LHCN-M2 (cell line): ENCODE data around the gene SOX8. TPM values are rescaled to one million over a fixed set of nuclear protein-coding genes. Genes with fewer than 3 reads are reported as not detected.

Source experiments
- DNase-seq: peaks from one replicate; pipeline ENCODE4 v3.0.0-alpha.2; 2012; ENCODE audit warnings: low read depth
- total RNA-seq: library from RNA; depleted of rRNA; stranded (reverse); fragments of >200 nt; gene quantifications from 2 replicates; pipeline ENCODE4 v1.2.3, GENCODE V29; 2014

SOX8 gene
- total RNA-seq, 1 experiment from 2014 or later, result 23.1 TPM

DNA sequence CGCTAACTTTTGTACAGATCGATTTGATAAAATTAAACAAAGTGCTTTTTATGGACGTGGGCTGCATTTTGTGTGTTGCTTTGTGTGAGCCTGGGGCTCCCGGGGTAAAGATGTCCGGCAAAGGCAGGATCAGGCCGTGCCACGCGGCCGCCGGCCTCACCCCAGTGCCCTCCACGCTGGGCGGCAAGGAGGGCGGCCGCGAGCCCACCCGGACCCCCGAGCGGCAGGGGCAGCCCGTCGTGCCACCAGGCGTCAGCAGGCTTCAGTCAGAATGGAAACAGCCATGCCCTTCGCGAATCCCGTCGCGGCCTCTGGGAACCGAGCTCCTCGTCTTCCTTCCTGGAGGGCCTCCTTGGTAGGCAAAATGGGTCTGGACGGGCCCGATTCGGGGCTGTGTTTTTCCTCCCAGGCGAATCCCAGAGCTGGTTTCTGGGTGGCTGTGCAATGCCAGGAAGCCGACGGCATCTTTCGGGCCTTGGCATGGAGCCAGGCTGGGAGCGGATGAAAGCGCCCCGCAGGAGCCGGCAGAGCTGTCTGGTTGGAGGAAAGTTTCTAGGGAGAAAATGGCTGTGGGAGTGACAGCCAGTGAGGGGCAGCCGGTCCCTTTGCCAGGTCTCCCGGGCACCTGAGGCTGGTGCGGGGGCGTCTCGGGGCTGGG, 5.5 kb downstream of the SOX8 start:
- no peak for DNase-seq

DNA sequence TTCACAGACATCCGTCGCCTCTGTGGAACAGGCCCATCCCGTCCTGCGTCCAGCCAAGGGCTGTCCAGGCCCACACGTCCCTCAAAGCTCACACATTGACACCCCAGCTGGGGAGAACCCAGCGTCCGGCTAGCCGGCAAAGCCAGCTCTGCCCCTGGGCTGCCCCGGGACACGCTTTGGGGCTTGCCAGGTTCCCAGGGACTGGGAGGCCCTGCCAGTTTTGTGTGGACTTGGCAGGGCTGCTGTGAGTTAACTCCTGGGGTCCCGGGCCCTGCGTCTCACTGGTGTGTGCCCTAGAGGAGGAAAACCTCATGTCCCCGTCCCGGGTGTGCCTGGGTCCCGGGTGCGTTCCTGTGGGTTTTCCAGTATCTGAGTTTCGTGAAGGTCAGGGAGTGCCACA, 6.3 kb downstream of the SOX8 start:
- DNase-seq, result no peak

- DNase-seq, result no peak
Measured at GRCh38 chr16:988471-989353, 7.1 kb downstream of the SOX8 start.

DNA sequence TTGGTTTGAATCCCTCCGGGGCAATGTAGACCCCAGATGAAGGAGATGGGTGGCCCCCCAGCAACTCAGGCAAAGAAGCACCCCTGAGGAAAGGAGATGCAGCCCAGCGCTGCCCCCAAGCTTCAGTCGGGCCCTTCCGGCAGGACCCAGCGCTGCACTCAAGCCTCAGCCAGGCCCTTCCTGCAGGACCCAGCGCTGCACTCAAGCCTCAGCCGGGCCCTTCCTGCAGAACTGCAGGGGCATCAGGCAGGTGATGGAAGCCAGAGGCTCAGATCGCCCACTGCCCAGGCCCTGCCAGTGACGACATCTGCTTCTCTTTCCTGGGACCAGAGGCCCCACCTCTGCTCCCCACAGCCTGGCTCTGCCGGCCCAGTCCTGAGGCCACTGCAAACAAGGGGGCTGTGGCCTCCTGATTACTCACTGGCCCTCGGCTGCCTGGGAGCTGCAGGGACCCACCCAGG, 7.8 kb downstream of the SOX8 start:
- no peak for DNase-seq

- DNase-seq, result no peak
Measured at GRCh38 chr16:990516-991291, 9.1 kb downstream of the SOX8 start.

GRCh38 chr16:991345-991744, 9.8 kb downstream of the SOX8 start:
- no peak for DNase-seq

- DNase-seq, result no peak
Measured at GRCh38 chr16:991773-992172, 10.2 kb downstream of the SOX8 start.

GRCh38 chr16:993731-994130, 12.2 kb downstream of the SOX8 start:
- no peak for DNase-seq

DNA sequence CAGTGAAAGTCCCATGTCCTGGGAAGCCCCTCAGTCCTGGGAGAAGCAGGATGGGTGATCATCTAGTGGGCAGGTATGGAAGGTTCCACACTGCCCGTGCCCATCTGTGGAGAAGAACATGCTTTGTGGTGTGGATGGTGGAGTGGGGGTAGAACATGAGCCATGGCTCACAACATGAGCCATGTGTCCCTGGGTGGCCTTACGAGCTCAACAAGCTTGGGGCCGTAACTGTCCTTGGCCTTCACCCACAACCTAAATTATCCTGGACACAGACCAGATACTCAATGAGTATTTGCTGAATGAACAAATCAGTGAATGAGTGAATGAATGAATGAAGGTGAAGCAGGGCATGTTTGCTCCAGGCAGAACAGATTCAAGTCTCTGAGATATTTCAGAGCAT, 13.5 kb downstream of the SOX8 start:
- DNase-seq, result peak; percentile 53

- DNase-seq, result no peak
Measured at GRCh38 chr16:995783-996182, 14.2 kb downstream of the SOX8 start.

GRCh38 chr16:996681-997080, 15.1 kb downstream of the SOX8 start:
- no peak for DNase-seq

DNA sequence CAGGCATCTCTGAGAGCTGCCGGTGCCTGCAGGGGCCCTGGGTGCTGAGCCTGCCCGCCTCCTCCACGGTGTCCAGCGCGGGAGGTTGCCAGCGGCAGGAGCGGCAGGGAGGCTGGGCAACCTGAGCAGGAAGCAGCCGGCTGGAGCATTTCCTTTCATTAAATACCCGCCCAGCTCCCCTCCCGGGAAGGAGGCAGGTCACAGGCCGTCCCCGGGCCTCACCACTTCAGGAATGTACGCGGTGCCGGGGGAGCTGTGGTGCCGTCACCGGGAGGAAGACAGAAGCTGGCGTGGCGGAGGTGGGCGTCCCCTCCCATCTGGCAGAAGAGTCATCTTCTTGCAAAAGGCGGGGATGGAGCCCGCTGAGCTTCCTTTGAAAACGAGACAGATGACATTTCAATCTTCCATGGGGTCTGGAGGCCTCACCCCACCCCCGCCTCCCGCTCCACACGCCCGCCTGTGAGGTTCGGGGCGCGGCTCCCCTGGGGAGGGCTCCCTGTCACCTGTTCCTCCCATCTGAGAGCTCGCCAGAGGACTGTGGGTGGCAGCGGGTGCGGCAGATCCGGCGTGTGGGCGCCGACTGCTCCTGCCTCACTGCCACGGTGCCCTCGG, 16.0 kb downstream of the SOX8 start:
- DNase-seq, result peak; percentile 26

- no peak for DNase-seq
Measured at GRCh38 chr16:998211-998610, 16.6 kb downstream of the SOX8 start.

DNA sequence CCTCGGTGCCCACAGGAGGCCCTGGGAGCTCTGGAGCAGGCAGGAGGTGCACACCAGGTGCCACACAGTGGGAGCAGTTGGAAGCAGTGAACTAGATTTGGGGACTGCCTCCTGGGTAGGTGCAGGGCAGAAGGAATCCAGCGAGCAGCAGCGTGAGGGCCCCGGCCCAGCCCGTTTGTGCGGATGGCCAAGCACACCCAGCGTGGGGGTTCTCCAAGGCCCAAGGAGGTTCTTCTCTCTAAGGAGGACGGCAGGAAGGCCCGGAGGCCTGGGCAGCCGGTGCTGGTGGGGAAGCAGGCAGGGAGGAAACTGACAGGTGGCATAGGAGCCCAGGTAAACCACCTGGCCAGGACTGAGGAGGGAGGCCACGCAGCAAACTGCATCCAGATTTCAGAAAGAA, 17.0 kb downstream of the SOX8 start:
- no peak for DNase-seq

- no peak for DNase-seq
Measured at GRCh38 chr16:999677-1000076, 18.1 kb downstream of the SOX8 start.

- DNase-seq, result no peak
Measured at GRCh38 chr16:1000608-1001007, 19.0 kb downstream of the SOX8 start.

DNA sequence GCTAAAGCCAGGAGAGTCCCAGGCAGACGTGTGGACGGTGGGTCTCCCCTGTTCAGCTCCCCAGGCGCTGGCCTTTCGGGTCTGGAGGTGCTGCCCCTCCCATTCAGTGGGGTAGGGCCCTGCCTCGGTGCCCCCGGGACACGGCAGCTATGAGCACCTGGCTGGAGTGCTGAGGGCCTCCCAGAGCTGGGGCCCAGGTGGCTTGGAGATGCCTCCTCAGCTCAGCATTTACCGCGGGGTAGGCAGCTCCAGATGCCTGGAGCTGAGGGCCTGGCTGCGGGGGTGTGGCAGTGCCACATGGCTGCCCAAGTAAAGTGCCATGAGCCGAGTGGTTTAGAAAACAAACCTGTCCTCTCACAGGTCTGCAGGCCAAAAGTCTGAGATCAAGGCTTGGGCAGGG, 19.5 kb downstream of the SOX8 start:
- no peak for DNase-seq

DNA sequence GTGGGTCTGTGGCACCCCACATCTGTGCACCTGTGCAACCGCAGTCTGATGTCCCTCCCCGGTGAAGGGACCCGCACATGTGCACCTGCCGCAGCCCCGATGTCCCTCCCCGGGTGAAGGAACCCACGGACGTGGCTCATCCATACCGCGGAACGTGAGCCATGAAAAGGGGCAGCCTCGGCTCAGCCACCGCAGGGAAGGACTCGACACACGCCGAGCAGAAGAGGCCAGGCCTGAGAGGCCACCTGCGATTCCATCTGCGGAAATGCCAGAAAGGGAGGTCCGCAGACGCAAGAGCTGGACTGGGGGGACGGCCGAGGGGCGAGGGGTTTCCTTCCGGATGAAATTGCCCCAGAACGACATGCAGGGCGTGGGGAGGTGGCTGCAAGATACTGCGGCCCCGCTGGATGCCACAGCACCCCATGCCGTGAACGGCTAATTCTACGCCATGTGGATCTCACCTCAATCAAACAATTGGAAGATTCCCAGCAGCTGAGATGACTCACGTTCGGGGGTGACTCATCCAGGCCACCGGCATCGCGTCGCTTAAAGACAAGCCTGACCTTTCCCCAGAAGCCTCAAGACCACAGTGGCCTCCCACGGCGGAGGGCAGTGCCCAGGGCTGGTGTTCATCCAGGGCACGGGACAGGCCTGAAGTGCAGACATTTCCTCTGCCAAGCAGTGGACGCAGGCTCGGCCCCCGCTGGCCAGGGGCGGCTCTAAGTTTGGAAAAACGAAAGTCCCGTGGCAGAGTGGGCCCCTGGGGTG, 21.0 kb downstream of the SOX8 start:
- DNase-seq, result peak; percentile 92

GRCh38 chr16:1003391-1004347, 22.1 kb downstream of the SOX8 start:
- peak; percentile 47 for DNase-seq

GRCh38 chr16:1005286-1005685, 23.7 kb downstream of the SOX8 start:
- DNase-seq, result no peak
